GM21737 (cell line): Measurements from ENCODE around the gene ZDHHC14.
"Not testable (repeated sequence)": the region's sequence is repeated elsewhere in the genome, so short reads cannot be mapped to it uniquely, and the experiment has no call there.

Source experiments
- ATAC-seq: cut with Tn5 transposase; IDR thresholded peaks from one replicate; pipeline ENCODE4 v1.9.1; 2021; ENCODE audit warnings: mild to moderate bottlenecking, moderate library complexity; ENCODE audit not compliant: unreplicated experiment

ZDHHC14 gene

DNA sequence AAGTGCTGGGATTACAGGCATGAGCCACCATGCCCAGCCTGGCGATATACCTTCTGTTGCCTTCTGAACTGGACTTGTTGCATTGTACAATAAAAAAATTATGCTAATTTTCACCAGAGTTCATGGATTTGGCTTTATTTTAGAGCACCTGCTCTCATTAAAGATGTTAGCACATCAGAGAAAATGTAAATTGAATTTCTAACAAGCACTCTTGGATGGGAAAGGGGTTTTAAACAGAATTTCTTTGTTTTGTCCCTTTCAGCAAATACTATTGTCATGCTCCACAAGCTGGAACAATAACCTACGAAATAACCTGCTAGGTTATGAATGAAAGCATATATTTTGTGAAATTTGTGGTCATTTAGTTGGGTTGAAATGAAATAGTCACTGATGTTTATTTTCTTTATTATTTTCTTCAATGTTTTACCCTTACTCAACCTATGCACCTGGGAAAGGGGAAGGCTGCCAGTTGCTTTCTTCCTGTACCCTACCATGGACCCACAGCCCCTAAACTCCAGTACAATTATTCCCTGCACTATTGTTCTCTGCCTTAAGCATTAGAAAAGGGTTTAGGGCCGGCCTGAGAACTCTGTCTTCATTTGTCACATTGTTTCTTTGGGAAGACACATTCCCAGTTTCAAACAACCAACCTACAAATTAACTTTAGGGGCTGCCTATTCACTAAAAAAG is 22.2 kb downstream of the ZDHHC14 start:
- no peak for ATAC-seq

DNA sequence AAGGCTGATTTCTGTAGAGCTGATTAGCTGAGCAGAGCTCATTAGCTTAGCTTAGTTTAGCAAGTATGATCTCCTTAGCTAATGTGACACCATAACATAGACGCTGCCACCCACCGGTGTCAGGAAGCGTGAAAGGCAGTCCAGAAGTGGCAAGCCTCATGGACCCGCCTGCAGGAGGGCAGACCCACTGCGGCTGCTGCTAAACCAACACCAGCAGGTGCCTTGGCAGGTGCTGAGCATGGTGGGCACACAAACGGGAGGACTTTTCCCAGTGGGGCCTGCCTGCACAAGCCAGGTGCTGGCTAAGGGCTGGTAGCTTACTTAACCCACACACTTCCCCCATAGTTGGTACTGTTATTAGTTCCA is 22.7 kb downstream of the ZDHHC14 start:
- no peak for ATAC-seq

DNA sequence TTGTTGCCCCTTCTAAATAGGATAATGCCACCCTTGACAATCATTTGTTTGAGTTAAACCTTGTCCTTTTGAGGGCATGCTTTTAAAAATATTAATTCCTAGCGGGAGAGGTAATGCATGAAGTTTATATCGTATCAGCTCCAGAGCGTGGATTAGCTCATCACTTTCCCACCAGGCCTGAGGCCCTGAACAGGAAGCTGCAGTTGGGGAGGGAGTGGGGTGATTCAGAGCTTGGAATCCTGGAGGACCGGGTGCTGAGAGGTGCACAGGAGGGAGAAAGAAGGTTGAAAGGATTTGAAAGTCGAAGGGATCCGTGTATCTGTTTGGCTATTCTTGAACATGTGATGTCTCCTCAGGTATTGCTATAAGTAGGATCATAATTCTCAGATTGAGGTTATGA is 25.0 kb downstream of the ZDHHC14 start:
- ATAC-seq, result no peak

DNA sequence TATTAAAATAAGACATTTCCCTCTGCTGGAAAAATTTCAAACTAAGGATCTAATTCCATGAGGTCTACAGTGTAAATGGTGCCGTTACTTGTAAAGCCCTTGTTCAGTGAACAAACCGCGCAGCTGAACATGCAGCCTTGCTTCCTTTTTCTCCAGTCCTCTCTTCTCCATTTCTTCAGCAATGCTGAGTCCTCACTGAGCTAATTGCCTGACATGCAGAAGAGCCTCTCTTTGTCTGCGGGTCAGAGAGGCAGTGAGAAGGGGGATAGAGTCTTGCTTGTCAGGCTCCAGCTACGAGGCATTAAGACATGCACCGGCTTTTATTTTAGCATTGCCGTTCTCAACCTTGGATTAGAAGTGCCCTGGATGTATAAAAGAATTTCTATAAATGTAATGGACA is 25.7 kb downstream of the ZDHHC14 start:
- ATAC-seq, result no peak

- ATAC-seq, result no peak
Measured at GRCh38 chr6:157407646-157408045, 26.7 kb downstream of the ZDHHC14 start.

GRCh38 chr6:157408427-157408826 is 27.4 kb downstream of the ZDHHC14 start:
- ATAC-seq, result not testable (repeated sequence)

- ATAC-seq, result no peak
Measured at GRCh38 chr6:157410045-157410444, 29.1 kb downstream of the ZDHHC14 start.

DNA sequence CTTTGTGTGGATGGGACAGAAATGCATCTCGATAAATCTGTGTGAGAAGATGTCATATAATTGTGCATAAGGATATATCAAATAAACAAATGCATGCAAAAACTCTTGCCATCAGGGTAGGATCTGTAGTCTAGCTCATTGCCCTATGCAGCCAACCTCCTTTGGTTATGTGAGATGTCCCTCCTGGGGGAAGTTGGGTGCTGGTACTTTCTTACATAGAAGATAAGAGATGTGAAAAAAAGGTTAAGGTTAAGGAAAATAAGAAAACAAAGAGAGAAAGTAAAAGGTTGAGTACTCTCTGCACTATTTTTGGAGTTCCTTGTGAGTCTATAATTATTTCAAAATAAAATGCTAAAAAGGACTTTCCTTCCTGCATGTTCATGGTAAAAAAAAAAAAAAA is 30.4 kb downstream of the ZDHHC14 start:
- no peak for ATAC-seq

DNA sequence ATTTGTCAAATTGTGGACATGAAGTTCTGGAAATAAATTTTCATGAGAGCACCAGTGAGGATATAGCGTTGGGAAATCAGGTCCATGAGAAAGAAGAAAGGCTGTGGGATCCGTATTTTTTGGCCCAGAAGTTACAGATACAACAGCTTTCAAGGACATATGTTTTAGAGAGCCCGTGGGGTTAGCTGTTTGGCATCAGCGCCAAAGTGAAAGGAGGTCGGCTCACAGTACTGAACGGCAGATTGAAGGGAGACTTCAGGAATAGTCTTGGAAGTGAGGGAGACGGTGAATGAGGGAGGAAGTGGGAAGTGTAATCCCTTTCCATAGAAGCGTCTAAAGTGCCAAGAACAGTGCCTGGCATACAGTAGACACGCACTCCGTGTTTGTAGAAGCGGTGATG is 31.8 kb downstream of the ZDHHC14 start:
- ATAC-seq, result no peak

- ATAC-seq, result no peak
Measured at GRCh38 chr6:157420497-157420896, 39.5 kb downstream of the ZDHHC14 start.

GRCh38 chr6:157424491-157425020 is 43.6 kb downstream of the ZDHHC14 start:
- no peak for ATAC-seq

- no peak for ATAC-seq
Measured at GRCh38 chr6:157427969-157428368, 47.0 kb downstream of the ZDHHC14 start.

- ATAC-seq, result no peak
Measured at GRCh38 chr6:157428427-157429202, 47.6 kb downstream of the ZDHHC14 start.

- no peak for ATAC-seq
Measured at GRCh38 chr6:157429248-157429647, 48.3 kb downstream of the ZDHHC14 start.

DNA sequence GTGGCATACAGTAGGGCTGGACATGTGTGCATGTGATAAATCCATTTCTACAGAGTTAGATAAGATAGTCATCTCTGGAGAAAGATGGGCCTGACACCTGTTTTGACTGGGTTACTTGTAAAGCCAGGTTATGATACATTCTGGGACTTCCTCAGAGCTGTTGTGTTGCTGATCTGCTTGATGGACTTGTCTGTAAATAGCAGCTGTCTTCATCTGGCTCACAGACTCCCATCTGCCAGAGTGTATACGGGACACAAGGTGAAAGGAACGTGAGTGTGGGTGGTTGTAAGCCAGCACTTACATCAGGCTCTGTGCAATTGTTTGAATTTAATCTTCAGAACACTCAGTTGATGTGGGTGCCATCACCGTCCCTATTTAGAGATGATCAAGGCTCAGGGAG is 49.8 kb downstream of the ZDHHC14 start:
- no peak for ATAC-seq

DNA sequence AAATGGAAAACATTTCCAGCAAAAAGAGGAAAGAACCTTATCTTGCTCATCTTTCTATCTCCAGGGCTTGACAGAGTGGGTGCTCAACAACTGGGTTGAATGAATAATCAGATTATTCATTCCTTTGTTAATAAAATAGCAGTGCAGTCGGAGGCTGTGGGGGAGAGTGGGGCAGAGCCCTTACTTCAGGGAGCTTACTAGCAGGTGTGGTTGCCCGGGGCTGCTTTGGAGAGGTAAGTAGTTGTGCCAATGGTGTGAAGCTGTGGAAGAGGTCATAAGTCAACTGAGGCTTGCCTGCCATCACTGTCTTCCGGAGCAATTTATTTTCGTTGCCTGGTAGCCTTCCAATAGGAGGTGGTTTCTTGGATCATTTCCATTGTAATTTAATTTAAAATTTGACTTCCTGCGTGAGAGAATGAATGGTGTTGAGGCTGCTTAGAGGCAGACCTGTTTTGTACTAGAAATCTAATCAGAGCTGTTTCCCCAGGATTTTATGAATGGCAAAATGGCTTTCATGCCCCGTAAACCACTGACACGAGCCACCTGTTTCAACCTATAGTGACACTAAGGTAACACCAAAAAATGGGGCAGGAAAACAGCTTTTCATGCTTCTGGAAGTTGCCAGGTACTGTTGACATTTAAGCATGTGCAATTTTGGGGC is 51.4 kb downstream of the ZDHHC14 start:
- no peak for ATAC-seq

GRCh38 chr6:157432892-157433265 is 51.9 kb downstream of the ZDHHC14 start:
- ATAC-seq, result no peak

DNA sequence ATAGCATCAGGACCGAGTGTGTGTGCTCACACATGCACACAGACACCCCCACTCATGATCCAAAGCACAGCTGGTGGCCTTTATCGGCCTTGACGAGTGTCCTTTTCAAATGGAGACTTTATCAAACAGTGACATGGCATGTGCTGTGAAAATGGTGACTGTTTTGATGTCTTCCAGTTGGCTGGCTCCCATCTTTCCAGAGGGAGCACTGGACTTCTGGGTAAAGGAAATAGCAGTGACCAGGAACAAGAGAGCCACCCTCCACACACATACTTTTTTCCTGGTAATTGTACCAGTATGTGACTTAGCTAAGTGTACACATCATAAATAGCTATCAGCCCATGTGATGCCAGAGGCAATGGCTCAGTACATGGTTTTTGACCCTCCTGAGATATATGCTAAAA is 52.7 kb downstream of the ZDHHC14 start:
- ATAC-seq, result no peak

DNA sequence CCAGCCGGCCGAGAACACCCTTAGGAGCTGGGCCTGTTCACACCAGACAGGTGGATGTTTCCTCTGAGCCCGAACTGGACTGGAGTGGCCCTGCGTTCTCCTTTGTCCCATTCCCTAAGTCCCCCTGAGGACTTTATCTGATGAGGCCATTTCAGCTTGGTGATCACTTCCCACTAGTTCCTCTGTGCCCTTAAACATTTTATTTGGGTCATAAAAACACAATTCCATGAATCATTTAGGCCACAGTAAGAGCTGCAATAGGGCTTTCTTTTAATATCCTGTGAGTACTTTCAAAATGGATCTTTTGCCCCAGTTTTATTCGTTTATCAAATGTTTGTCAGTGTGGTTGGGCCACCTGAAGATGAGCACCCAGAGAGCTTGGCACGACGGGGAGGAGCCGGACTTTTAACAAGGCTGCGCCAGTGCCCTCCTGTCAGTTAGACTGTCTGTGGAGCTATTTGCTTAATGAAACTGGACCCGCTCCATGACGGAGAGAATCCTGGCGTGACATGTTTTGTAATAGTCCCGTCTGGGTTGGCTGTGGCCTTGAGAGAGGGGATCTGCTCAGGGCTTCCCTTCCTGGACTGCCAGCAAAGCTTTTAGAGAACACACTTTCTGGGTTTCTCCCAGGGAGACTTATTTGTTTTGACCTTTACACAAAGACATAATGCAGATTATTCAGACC is 53.5 kb downstream of the ZDHHC14 start:
- no peak for ATAC-seq

- ATAC-seq, result no peak
Measured at GRCh38 chr6:157436219-157436943, 55.4 kb downstream of the ZDHHC14 start.

DNA sequence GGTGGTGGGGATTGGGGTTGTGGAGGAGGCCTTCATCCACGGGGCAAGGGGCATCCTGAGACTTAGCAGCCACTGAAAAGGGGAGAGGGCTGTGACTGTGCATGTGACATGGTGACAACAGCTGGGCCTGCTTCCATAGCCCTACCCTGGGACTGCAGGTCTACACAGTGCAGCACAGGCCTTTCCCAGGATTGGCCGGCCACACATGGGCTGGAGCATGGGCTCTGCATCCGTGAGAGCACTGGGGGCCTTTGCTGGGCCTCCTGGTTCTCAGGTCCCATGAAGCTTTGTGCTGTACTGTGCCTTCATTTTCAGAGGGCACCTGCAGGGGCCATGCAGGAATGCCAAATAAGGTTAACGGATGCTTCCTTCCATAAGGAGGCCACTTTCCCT is 56.0 kb downstream of the ZDHHC14 start:
- ATAC-seq, result no peak
